DMS 273 (cell line): ENCODE data around the gene TCEAL3.
"Not testable (repeated sequence)": the region's sequence is repeated elsewhere in the genome, so short reads cannot be mapped to it uniquely, and the experiment has no call there.

Source experiments
- DNase-seq: peaks from one replicate; lab custom pipeline; 2025; ENCODE audit not compliant: unreplicated experiment; lab: John Stamatoyannopoulos, UW

The TCEAL3 gene

GRCh38 chrX:103624111-103624510 is 16.3 kb downstream of the TCEAL3 start:
- no peak for DNase-seq

DNA sequence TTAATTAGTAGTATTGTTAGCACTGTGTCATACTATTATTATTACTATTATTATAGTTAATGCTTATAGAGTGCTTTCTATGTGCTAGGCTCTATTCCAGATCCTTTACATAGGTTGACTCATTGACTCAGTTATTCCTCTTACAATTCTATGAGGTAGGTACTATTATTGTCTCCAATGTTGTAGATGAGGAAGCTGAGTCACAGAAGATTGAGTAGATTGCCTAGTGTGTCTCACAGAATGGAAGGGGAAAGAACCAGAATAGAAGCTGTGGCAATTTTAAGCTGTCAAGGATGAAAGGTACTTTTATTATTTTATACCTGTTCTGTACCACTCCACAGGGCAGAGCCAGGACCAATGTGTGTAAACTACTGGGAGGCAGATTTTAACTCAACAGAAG is 19.1 kb downstream of the TCEAL3 start:
- no peak for DNase-seq

- DNase-seq: peak; percentile 82
Observed at GRCh38 chrX:103628386-103629317, 20.9 kb downstream of the TCEAL3 start, which contains the start of gene TCEAL1. TSS of gene TCEAL1 (plus strand) at chrX:103628975. CDS start at chrX:103629917, 942 bp downstream.

DNA sequence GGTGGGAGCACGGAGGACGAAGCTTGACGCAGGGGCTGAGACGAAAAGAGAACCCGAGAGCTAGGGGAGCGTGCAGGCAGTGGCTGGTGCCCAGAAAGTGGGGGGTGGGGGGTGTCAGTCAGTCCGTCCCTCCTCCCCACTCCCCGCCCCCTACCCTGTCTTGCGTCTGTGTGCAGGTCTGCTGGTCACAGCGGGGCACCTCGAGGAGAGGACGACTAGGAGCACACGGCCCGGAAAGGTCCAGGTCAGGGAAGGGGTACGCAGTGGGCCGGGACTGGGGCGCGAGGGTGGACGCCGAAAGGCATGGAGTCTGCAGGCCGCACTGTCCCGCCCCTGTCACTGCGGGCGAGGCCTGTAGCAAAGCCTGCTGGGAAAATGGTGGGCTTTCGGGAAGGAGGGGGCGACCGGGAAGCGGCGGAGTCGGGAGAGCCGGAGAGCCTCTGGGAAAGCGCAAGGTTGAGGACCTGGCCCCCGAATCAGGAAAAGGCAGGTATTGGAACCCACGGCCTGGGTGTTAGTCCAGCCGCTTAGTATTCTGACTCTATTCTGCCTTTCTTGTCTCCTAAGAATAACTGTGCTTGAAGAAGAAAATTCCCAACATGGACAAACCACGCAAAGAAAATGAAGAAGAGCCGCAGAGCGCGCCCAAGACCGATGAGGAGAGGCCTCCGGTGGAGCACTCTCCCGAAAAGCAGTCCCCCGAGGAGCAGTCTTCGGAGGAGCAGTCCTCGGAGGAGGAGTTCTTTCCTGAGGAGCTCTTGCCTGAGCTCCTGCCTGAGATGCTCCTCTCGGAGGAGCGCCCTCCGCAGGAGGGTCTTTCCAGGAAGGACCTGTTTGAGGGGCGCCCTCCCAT is 21.8 kb downstream of the TCEAL3 start:
- DNase-seq: peak; percentile 80

DNA sequence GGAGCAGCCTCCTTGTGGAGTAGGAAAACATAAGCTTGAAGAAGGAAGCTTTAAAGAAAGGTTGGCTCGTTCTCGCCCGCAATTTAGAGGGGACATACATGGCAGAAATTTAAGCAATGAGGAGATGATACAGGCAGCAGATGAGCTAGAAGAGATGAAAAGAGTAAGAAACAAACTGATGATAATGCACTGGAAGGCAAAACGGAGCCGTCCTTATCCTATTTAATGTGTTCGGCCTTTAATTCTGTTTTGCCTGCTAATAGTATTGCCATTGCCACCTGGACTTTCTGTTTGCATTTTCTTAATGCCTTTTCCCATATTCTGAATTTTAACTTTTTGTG is 22.4 kb downstream of the TCEAL3 start:
- DNase-seq: no peak

- DNase-seq: no peak
Observed at GRCh38 chrX:103631145-103631544, 23.4 kb downstream of the TCEAL3 start.

DNA sequence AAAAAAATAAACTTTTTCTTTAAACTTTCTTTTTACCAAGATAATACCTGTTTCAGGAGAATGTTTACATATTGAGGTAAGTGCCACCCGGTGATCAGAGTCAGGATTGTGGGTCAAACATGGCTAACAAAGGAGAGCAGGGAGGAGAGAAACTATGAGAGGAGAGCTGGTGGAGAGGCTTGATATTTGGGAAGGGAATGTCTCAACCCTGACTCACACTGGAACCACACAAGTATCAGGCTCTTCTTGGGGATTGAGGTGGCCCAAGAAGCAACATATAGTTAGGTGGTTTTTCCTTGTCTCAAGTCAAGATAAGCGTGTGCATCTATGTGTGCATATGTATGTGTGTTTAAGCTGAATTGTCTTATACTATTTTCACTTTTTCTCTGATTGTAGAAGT is 27.7 kb downstream of the TCEAL3 start:
- no peak for DNase-seq

GRCh38 chrX:103637604-103638338 is 30.0 kb downstream of the TCEAL3 start:
- DNase-seq: no peak

- DNase-seq: peak; percentile 67
Observed at GRCh38 chrX:103638479-103639346, 30.9 kb downstream of the TCEAL3 start.

- DNase-seq: no peak
Observed at GRCh38 chrX:103640401-103641155, 32.8 kb downstream of the TCEAL3 start.

DNA sequence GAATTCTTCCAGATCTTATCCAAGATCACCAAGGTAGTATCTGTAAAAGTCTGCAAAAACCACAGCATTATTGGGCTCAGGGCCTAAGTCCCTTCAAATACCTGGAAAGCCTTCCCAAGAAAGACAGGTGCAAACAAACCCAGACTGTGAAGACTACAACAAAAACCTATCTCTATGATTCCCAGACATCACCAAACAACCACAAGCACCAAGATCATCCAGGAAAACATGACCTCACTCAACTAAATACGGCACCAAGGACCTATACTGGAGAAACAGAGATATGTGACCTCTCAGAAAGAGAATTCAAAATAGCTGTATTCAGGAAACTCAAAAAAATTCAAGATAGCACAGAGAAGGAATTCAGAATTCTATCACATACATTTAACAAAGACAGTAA is 36.4 kb downstream of the TCEAL3 start:
- no peak for DNase-seq

- DNase-seq: no peak
Observed at GRCh38 chrX:103647630-103648029, 39.9 kb downstream of the TCEAL3 start.

GRCh38 chrX:103651151-103651773 is 43.5 kb downstream of the TCEAL3 start:
- DNase-seq: no peak

GRCh38 chrX:103655230-103656000 is 47.7 kb downstream of the TCEAL3 start:
- not testable (repeated sequence) for DNase-seq

DNA sequence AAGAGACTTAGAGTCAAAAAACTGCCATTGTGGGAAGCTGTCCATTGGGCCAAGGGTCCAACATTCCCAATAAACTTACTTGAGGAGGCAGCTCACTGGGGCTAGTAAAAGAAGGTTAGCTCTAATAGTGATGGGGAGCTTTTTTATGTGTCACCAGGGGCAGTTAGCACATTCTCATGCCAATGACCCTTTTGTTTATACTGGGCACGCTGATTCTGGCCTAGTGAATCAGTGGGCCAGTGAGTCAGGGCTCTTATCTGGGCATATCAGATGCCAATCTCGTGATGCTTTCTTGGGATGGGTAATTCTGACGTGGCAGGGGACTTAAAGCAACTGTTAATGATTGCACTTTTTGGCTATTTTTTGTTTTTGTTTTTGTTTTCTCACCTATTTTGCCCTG is 48.9 kb downstream of the TCEAL3 start:
- no peak for DNase-seq

GRCh38 chrX:103657066-103657465 is 49.3 kb downstream of the TCEAL3 start:
- not testable (repeated sequence) for DNase-seq

GRCh38 chrX:103658681-103659433 is 51.1 kb downstream of the TCEAL3 start:
- DNase-seq: no peak

DNA sequence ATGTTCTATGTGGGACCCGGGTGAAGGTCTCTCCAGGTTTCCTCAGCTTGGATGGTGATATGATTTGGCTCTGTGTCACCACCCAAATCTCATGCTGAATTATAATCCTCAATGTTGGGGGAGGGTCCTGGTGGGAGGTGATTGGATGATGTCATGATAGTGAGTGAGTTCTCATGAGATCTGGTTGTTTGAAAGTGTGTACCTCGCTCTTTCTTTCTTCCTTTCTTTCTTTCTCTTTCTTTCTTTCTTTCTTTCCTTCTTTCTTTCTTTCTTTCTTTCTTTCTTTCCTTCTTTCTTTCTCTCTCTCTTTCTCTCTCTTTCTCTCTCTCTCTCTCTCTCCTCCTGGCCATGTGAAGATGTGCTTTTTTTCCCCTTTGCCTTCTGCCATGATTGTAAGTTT is 51.7 kb downstream of the TCEAL3 start:
- DNase-seq: not testable (repeated sequence)
